GM21786 (cell line): ENCODE measurements around the gene GAP43.

Experiments used
- ATAC-seq: cut with Tn5 transposase; IDR thresholded peaks from one replicate; pipeline ENCODE4 v1.9.1; 2021; ENCODE audit not compliant: unreplicated experiment

Gene GAP43

DNA sequence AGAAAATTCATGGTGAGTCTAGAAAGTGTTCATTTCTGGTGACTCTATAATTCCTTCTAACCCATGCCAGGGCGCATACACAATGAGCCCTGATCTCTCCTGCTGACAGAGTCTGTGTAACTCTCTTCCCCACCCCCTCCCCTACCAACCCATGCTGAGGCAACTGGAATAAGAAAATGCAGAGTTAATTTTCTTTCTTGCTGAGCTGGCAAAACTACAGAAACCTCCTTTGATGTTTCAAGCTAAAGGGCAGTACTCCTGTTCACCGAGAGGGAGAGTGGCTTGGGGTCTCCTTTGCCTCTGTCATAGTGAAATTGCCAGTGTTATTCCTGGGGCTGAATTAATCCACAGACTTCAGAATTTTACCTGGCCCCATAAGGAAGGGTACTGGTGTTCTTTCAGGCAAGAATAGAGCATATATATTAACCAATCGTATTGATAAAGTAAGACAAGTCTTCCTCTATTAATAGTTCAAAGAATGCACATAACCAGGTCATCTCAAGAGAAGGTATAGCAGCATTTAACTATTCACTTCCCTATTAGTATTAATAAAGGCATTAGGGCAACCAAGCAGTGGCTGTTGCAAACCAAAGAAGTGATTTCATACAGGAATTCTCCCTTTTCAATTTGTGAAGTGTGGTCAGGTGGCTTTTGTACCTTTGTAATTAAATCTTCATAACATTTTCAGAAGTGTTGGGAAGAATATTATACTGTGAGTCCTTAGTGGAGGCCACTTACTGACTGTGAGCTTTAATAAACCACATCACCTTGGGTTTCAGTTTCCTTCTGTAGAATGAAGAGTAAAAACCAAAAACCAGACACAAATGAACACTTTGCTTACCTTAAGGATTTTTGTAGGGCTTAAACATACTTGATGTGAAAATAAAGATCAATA, 4.1 kb downstream of the GAP43 start:
- peak; percentile 81 for ATAC-seq

DNA sequence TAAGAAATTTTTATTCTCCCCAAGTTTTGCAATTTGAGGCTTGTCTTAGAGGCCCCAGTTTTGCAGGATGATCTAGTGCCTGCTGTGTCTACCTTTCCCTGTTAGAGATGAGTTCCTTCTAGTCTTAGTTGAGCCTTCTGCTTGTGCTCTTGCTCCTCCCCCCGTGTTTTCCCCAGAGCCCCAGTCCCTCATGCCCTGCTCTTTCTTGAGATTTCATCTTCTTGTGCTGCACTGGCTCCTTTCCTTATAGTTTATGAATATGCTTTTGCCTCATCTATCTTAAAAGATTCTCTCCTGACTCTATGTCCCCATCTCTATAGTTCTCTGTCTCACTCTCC, 4.7 kb downstream of the GAP43 start:
- ATAC-seq, result peak; percentile 44

DNA sequence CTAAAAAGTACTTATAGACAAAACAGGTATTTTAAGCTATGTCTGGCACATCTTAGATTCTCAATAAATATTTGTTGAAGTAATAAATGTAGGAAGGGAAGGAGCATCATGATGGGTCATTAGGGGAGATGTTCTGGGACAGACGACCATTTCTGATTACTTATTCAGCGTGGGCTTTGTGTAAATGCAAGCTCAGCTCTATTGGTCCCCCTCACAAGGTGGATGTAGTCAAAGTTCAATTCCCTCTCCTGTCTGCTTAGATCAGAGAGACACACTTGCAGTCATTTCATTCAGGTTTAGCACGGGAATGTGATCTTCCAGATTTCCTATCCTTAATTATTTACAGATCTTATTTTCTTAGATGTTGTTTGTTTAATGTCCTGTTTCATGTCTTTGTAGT, 7.5 kb downstream of the GAP43 start:
- no peak for ATAC-seq

DNA sequence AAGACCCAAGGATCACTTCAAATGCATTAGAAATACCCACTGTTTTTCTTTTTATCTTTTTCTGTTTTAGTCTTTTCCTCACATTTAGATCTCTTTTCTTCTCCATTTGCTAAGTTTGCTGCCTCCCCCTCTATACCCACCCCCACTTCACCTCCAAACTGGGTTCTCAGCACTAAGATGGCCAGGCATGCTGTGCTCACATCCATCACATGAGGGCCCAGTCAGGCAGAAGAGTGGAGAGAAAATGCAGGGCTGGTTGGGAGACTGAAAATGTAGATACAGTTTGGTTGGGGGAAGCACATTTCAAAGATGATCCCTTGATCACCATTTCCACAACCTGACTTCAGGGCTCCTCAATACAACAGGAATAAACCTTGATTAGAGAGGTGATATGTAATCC, 8.7 kb downstream of the GAP43 start:
- ATAC-seq, result no peak

DNA sequence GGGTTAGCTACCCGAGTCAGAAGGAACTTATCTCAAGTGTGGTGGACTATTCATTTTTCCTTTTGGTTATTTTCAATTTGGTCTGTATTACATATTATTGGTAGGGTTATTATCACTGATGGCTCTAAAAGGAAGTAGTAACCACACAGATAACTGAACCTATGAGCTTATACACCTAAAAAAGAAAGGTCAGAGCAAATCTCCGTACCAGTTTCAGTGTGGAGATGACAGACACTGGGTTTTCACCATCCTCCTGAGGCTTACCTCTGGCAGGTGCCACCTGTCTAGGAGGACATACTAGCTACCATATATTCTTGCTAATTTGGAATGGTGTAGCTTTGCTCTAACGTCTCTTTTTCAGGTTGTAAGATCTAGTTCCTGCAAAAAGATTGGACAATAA, 10.2 kb downstream of the GAP43 start:
- peak; percentile 45 for ATAC-seq

DNA sequence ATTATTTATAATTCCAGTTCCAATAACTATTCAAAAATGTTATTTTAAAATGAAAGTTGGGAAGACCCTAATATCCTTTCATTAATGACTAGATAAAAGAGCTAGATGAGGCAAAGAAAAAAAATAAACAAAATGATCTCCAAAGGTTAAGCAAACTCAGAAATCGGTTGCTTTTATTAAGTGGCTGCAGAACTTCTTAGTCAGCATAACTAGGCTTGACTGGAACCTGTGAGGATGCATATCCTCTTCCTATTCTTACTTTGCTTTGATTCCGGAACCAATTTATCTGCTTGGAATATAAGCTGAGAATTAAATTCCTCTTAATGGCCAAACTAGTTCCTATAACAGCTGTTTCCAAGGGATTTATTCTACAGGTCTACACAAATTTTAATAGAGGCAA, 10.7 kb downstream of the GAP43 start:
- ATAC-seq, result no peak

DNA sequence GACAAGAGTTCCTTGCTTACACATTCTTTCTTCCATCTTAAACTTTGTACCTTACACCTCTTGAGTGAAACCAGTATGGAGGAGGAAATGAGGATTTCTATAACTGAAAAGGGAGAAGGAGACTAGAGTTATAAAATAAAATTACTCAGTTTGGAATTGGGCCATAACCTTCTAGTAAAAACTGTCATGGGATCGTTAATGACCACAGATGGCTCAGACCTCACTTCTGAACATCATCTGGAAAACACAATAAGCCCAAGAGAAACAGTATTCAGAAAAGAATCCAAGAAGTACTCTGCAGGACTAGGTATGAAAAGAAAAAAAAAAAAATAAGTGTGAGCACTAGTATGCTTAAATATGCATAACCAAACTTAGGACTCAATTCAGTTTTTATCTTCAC, 12.1 kb downstream of the GAP43 start:
- no peak for ATAC-seq

DNA sequence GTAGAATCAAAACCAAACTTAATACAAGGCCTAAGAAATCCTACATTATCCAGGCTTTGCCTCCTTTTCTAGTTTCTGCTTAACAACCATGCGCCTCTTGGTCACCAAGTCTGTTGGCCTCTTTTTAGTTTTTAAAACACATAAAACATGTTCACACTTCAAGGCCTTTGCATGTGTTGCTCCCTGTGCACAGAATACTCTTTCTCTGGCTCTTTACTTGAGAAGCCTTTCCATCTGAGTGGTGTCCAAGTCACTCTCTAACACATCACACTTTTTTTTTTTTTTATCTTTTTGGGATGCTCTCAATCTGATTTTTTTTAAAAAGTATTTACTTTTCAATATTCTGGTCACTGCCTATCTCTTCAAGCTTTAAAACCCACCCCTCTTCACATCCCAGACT, 14.9 kb downstream of the GAP43 start:
- ATAC-seq, result no peak

DNA sequence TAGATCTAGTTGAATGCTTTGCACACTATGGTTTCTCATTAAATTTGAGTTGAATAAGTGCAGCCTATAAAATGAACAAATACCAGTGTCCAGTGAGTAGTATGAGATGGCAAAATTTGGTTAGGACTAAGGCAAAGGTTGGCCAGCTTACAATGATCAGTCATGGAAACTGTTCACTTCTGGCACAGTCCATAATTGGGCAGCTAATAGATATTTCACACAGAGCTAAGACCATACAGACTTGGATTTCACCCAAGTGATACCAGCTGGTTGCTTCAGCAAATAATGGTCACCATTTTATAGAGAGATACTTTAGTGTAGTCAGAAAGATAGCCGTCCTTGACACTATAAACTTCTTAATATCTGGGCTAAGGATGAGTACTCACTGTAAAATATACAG, 15.7 kb downstream of the GAP43 start:
- ATAC-seq, result no peak

DNA sequence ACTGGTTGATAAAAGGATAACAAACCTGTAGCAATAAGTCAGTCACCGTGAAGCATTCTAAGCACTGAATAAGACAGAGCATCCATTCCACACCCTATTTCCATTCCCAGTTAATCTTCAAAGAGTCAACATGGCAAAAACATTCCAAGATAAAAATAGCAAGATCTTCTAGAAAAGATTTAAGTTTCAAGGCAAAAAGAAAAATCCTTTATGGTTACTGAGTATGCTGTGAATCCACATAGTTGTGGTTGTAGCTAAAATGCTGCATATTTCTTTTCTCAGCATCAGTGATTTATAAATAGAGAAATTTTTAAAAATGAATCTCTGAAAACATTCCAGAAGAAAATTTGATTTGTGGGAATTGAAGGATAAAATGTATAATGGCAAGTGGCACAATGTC, 21.1 kb downstream of the GAP43 start:
- no peak for ATAC-seq

DNA sequence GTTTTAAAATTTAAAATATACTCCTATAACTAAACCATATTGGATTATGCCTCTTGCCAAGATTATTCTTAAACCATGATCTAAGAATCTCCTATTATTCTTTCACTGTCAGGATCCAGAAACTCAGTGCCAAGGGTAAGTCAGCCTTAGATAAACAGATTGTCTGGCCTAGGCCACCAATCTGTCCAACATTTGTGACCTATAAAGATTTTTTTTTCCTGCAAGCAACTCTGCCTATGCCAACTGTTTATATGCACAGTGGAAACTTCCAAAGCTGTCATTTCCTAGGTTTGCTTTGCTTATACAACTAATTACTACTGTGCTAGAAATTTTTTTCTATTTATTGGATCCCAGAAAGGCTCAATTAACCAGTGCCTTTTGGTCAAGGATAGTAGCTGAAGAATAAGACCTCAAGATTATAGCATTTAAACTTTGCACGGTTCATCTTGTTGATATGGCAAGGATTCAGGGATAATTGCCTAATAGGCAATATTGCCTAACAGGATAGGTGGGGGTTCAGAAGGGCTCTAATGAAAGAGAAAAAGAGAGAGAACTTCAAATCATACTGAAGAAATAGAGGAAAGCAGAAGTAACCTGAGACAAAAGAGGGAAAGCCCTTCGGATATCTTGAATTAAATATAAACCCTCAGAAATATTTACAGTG, 22.8 kb downstream of the GAP43 start:
- no peak for ATAC-seq

DNA sequence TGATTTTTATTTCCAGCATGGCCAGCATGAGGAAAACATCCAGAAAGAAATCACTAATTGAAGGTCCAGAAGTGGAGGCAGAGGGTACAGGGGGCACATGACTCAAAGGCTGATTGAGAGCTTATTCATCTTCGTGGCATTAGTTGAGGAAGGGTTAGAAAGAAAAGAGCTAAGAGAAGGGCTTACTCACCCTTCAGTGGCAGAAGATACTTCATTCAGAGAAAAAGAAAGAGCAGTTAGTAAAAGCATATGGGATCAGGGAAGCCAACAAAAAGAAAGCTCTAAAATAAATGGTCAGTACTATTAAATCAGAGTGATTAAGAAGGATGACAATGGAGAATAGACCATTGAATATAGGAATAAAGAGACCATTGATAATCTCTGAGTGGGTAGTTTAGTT, 25.2 kb downstream of the GAP43 start:
- no peak for ATAC-seq

DNA sequence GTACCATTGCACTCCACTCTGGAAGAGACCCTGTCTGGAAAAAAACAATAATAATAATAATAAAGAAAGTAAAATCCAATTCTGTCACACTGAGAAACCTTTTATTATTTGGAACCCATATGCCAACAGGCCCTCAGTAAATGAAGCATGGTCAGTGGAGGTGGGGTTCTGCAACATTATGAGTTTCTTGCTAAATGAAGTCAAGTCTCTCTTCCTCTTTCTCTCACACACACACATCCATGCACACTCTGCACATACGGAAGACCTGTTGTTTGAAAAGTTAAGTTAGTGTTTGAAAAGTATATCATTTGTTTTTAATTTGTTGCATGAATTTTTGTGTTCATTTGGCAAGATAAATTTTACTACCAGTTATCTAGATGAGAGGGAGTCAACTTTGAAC, 27.8 kb downstream of the GAP43 start:
- ATAC-seq, result peak; percentile 58

DNA sequence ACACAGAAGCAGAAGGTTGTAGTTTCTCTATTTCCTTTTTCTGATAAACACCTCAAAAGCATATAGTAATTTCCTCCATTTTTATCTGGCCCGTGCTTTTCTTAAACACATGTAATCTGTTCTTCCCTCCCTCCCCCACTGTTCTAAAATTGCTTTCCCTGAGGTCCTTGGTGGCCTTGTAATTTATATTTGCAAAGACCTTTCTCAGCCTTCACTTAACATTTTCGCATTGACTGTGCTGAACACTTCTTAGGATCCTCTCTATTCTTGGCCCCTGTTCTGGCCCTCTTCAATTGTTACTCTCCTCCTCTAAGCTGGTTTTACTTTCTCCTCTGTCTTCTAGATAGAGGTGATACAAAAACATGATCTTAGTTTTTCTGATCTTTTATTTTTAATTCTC, 28.3 kb downstream of the GAP43 start:
- ATAC-seq, result no peak

DNA sequence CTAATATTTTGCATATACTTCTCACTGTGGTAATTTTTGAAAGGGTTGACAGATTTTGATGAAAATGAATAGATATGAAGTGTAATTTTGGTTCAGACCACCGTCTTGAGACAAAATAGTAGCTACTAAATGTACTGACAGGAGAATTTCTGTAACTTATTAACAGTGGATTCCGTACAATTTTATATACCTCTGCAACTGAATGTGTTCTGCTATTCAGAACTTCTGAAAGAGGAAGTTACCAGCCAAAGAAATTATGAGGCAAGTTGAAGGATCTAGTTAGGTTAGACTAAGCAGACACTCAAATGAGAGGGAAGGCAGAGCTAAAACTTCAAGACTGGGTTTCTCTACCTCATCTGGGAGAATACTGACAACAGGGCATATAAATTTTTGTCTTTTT, 29.4 kb downstream of the GAP43 start:
- peak; percentile 54 for ATAC-seq

DNA sequence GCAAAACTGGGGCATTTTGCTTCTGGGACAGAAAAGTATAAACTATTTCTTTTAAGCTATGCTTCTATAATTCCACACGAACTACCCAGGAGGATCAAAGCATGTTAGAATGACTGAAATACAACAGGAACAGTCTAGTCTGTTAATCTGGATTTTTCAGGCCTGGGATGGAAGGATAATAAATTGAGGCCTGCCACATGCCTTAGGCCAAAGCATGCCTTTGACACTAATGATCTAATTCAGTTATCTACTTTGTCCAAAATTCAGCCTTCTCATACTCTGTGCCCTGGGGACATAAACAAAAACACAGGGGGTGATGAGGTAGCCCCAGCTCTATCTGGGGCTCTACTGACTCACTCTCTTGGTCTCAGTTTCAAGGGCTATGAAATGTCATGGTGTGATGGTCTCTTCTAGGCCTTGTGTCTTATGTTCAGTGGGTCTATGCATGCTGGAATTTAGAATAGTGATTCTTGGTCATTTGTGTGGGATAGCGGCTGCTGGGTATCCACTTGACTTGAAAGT, 32.5 kb downstream of the GAP43 start:
- peak; percentile 31 for ATAC-seq

DNA sequence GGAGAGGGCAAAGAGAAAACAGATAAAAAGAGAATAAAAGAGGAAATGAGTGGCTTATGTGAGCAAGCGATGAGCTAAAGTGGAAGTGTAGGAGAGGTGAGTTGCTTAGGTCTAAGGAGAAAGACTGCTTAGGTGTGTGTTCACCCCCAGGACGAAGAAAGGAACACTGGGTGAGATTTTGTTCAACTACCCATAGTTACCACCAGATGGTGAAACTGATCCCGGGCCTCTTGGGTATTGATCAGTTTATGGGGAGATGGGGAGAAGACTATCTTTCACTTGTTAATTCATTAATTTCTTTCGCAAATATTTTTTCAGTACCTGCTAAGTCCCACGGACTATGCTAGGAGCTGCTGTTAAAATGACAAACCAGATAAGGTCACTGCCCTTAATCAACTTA, 33.9 kb downstream of the GAP43 start:
- ATAC-seq, result no peak

DNA sequence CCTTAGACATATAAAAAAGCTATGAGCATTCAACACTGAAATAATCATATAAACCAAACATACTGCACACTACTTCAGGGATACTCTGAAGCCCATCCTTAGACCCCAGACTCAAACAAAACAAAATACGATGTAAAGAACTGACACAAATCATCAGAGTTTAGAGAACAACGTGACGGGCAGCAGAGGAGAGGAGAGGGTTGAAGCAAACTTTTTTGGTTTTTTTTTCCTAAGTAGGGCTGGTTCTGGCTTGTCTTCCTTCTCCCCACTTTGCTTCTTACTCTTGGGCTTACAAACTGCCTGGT, 34.7 kb downstream of the GAP43 start:
- no peak for ATAC-seq

DNA sequence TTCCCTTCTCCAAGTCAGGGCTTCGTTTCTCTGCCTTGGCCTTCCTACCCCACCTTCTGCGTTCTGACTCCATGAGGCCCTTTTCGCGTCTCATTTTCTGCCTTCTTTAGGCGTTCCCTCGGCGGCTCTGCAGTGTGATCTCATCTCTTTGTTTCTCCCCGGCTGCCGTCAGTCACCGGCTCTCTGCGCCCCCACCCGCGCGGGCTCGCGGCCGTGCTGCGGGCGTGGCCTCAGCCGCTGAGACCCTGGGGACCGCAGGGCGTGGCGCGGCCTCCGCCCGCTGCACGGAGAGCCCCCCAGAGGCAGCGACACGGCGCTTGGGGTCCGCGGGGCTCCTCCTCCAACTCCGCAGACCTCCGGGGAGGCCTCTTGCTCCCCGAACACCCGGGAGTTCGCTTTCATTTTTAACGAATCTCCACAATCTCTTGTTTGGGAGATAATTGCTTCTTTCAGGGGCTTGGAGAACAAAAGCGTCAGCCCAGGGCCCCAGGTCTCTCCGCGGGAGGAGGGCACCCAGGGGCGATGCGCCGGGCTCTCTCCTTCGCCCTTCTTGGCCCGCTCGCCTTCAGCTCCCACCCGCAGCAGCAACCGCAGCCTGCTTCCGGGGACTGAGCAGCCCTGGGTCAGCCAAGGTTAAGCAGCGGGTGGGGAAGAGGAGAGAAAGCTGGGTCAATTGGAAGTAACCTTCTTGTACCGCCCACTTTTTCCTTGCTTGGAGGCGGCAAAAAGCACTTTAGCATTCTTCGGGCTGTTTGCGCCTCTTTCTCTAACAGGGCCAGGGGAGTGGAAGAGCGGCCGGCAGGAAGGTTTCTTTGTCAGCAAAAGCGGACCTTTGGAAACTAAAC, 35.2 kb downstream of the GAP43 start:
- peak; percentile 73 for ATAC-seq

DNA sequence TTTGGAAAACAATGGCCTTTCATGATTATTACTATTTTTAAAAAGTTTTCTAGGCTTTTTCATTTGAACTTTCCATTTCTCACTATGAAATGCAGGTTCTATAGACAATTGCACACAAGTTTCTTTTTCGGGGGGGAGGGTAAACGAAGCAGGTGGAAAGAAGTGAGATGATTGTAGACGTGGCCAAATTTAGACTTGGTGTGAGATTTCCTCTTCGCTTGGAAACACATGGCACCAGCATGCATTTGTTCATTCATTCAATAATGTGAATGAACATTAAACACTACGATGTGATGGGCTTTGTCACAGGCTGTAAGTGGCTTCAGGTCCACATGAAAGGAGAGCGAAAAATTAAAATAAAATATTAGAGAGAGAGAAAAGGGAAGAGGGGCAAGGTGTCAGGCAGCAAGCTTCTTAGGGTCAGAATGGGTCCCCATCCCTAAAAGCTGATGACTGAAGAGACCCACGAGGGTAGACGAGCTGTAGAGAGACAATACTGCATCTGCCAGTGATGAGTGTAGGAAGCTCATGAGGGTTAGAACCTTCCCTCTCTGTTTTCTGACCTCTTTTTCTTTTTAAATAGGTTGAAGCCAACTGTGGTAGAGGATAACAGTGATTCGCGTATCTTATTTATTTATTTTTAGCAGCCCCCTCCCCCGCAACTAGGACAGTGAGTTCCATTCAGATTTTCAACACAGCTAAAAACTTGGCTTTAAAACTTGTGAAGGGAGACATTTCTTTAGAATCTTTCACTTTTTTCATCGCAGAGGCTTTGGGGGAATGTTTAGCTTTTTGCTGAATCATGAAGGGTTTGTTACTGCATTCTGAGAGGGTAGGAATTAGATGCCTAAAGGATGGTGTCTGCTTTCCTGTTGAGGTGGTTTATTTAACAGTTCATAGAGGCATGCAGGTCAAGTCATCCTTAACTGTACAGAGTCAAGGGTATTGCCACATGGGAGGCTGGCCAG, 36.2 kb downstream of the GAP43 start:
- ATAC-seq, result peak; percentile 8
